D341Med (cell line): ENCODE measurements around the gene JARID2.

ENCODE experiments used
- DNase-seq: peaks from one replicate; pipeline ENCODE4 v3.0.0; 2012; ENCODE audit warnings: low spot score

Gene JARID2

DNA sequence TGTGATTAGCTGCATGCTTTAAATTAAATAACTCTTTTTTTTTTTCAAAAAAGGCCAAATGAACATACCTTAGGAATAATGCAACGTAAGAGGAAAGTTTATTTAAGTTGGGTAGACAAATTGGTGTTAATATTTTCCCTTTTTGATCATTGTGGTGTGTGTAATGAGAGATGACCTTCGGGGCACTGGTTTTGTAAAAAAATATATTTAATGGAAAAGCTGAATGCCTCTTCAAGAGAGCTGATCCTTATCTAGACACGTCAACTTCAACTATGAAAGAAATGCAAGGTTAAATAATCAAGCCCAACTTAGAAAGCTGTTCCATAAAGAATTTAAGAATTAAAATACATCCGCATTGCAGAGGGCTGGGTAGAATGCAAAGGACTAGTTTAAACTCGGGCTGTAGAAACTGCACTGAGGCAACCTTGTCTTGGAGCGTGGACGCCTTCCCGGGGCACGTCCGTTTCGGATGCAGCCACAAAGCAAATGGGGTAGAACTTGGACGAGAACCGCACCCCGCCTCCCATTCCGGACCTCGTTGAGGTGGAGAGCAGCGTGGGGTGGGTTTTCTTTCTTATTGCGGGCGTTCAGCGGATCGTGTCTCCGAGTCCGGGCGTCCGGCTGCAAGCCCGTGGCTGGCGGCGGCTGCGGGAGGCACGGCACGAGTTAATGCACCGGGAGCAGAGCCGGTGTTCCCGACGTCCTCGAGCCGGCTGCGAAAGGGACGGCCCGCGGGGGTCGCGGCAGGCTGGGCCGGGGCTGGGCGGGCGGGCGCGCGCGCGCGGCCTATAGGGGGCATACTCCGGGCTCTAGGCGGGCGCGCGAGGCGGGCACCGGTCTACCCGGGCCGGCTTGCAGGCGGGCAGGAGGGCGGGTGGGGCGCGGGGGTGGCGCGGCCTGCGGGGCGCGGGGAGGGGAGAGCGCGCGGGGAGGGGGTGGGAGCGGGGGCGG lies 1.9 kb downstream of the JARID2 start:
- peak; percentile 80 for DNase-seq

DNA sequence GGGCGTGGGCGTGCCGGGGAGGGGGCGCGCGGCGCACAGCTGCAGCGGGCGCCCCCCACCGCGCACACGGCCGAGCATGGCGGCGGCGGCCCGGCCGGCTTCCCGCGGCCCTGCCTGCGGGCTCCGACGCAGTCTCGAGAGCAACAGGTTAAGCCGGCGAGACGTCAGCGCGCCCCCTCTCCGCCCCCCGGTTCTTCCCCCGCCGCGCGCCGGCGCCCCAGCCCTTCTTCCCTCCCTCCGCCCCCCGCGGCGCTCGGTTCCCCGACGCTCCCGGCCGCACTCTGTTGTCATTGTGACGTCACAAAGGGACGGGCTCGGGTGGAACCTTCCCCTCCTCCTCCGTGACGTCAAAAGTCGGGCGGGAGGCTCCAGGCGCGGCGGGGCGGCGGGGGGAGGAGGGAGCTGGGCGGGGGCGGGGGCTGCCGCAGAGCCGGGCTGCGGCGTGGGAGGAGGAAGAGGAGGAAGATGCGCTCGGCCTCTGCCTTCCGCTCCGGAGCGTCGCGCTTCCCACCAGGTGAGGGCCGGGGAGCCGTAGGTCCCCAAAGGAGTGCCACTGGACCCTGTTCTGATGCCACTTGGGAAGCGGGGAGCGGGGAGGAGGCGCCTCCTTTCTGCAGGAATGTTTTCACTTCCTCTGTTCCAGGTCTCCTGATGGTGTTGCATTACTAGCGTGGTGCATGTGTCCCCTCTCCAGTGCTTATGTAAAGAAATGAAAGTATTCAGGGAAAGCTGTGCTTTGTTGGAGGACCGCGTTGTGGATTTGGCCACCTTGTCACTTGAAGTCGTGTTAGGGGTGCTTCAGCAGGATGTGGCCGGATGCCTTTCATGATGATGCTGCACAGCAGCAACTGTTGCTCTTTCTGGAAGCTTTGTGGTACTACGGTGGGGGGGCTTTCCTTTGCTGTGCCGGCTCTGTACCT lies 2.8 kb downstream of the JARID2 start:
- peak; percentile 90 for DNase-seq

DNA sequence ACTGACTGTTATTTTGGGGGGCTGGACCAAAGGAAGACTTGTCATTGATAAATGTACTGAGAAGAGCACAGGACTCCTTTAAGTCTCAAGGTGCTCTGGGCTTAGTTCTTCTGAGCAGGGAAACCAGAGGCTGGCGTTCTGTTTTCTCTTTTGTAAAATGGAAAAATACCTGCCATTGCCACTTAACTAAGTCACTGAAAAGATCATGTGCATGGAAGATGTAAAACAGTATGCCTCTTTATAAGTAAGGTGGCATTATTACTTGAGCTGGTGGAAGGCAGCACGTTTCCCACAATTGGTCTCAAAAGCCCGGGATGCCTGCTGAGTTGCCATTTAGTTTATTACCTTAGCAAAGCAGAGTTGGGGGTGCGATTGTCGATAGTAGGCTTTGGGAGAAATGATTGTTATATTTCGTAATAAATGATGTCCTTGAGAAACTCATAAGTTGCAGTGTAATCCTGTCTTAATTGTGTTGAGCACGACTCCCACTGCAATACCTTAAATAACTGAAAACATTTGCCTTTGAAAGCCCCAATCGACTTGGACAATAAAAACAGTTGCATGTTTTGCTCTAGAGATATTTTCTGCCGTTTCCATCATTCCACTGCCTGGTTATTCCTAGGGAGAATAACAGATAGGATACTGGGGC lies 3.6 kb downstream of the JARID2 start:
- no peak for DNase-seq

DNA sequence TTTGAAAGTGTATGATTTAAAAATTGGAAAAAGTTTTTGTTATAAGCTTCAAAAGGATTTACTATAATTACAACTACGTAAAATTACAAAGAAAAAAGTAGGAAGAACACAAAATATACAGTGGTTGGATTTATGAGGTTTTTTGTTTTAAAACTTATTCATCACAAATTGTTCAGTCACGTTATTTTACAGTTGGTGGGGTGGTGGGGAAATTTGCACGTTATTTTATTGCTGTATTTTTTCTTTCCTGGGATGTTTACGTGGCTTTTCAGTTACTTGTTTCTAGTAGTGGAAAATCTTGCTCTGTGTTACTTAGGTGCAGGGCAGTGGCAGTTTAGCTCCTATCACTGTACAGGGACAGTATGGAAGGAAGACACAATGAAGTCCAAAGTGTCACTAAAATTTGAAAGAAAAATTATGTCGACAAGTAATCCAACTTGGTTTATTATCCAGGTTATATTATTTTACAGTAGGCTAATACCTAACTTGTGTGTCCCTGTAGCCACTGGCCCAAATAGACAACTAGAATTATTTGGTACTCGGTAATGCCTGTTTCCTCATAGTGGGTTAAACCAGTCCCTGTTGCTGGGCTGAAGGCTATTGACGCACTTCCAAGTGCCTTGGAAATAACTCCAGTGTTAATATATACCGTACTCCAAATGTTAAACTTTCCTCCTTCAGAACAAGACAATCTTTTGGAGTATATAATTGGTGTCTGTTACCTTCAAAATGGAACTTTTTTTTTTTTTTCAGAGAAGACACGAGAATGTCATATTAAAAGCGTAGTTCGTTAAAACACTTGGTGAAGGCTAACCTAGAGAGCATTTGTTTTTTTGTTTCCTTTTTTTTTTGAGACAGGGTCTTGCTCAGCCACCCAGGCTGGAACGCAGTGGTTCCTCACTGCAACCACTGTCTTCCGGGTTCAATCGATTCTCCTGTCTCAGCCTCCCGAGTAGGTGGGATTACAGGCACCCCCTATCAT lies 4.6 kb downstream of the JARID2 start:
- DNase-seq: no peak

DNA sequence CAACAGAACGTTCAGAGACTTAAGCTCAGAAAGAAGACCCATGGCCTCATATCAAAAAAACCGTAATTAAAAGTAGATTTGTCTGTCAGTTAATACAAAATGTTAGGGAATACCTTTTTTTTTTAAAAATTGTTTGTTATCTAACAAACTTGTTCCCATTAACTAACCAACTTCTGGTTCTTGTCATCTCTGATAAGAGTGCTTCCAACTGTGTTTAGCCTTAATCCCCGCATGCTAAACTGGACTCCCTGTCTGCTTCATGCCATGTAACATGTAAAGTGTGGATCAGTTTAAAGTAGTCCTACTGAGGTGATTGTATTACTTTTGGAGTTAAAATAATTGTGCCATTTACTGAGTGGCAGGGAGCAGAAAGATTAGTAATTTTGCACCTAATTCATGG lies 6.3 kb downstream of the JARID2 start:
- no peak for DNase-seq

DNA sequence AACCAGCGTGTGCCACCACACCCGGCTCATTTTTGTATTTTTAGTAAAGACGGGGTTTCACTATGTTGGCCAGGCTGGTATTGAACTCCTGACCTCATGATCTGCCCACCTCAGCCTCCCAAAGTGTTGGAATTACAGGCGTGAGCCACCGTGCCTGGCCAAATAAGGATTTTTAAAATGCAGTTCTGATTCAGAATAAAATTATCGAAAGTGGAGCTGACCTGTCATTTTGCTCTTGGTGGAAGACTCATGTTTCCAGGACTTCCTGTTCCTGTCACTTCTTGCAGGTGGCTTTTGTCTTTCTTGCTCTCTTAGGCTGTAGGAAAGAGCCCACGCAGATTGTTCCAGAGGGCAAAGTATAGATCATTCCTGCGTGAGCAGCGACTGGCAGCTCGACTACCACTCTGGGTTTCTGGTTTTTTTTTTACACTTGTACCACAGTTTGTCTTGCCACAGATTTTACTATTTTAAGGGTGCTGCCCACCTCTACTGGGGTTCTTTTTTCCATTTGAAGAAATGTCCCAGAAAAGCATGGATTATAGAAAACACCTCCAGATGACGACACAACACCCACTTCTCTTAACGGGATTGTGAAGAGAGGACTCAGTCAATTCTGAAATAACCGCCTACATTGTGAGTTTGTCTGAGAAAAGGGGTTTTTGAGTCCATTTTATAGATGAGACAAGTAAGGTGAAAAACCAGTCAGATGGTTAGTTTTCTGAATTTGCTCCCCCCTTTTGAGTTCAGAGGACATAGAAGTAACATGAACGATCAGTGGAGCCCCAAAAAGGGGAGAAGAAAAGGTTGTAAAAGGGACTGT lies 7.5 kb downstream of the JARID2 start:
- no peak for DNase-seq

DNA sequence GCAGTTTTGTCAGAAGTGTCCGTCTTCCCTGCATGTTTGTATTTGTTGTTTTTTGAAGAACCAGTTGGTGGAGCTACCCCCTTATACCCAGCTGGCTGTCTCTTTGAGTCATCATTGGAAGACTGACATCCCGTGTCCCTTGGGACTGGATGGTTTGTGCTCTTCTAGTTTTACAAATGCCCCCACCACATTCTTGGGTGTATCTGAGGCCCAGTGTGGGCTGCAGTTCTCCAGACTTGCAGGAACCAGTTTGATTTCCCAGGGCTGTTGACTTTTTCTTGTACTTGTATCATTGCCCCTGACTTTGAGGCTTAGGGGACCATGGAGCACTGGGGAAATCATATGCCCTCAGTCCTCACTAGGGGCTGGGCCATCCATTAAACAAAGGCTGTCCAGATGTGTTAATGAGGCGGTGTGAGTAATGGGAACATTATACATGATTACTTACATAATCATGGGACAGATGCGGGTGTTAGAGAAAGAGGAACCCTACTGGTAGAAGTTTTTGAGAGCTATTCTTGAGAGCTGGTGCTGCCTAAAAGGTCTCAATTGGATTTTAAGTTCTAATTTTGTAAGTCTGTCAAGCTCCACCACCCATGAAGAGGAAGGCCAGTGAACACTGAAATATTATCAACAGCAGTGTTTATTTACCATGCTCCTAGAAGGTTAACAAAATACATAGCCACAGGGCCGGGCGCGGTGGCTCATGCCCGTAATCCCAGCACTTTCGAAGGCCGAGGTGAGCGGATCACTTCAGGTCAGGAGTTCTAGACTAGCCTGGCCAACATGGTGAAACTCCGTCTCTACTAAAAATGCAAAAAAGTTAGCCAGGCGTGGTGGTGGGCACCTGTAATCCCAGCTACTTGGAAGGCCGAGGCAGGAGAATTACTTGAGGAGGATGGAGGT lies 8.5 kb downstream of the JARID2 start:
- DNase-seq: no peak

DNA sequence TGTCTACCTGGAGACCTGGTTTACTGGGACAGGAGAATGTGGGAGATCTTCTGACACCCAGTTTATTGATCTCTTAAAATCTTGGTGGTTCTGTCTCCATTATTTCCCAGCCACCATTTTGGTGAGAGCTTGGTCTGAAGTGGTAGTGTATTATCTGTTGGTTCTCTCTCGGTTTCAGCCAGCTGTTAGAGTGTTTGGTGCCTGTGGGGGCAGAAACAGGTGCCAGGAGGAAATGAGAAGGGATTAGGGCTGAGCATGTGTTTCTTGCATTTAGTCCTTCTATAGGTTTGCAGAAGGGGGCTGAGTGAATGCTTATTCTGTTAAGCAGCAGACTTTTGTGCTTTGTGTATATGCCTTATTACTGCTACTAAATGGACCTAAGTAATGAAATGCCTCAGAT lies 9.6 kb downstream of the JARID2 start:
- DNase-seq: peak; percentile 52

DNA sequence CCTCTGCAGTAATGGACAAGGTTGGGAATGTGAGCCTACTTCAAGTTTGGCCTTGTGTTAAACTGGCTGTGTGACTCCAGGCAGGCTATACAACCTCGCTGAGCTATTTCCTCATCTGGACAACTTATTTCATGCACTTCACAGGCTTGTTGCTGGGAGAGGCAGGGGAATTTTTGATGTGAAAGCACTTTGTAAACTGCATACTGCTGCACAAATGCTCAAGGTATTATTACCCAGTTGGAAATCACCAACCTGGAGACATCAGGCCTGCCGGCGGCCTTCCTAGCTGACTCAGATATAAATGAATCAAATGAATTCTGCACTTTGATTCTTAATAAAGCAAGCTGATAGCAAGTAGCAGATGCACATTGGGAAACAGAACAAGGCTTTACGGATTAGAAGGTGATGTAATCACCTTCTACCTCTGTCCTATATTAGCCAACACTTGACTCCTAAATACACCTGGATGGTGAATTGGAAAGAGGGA lies 10.1 kb downstream of the JARID2 start:
- no peak for DNase-seq

DNA sequence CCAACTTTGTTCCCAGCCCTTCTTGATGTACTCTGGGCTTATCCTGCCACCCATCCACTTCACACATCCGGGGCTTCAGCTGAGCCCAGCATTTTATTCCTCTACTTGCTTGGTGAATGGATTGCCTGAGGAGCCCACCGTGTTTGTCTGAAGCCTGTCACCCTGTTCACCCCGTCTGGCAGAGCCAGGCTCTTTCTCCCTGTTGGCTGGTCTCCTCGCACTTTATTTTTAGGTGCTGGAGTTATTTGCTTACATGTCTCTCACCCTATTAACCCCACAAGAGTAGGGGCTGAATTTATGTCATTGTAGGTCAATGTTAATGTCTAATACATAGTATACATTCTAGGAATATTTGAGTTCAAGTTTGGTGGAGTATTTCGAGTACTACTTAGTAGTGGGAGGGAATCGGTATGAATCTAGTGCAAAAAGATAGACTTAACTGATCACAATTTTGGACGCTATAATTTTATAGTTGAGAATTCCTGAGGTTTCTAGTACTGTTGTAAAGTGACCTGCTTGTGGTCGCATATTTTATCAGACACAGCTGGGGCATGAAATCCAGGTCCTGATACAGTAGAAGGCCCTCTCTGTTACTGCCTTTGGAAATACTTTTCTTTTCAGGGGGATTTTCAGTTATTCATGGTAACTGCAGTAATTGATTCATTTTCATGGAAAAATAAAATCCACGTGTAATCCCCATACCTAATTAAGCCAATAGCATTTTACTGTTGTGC lies 10.8 kb downstream of the JARID2 start:
- no peak for DNase-seq

DNA sequence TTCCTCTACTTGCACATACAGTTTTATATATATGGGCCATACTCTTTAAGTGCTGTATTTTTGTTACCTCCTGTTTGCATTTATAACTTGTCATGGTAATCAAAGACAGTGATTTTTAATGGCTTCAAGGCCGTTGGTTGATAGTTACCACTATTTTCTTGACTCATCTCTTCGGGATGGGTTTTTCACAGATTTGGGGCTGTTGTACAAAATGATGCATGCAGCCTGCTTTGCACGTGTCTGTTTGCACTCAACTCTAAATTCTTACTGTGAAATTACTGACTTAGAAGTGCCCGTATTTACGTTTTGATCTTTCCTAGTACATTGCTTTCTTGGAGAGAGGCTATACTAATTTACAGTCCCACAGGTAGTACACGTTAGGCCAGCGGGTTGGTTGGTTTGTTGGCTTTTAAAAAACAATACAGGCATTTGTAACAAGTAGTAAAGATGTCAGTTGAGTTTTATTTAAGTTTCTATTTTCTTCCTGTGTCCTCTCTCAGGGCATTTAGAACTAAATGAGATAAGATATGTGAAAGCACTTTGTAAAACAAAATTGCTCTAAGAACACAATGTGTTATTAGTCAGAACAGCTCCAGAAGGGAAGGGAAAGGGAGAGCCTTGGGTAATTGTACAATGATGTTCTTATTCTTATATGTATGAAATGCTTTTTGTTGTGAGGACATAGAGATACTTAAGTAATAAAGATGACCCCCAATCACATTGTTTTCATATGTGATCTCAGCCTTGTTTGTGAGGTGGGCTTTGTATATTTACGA lies 11.7 kb downstream of the JARID2 start:
- DNase-seq: no peak

DNA sequence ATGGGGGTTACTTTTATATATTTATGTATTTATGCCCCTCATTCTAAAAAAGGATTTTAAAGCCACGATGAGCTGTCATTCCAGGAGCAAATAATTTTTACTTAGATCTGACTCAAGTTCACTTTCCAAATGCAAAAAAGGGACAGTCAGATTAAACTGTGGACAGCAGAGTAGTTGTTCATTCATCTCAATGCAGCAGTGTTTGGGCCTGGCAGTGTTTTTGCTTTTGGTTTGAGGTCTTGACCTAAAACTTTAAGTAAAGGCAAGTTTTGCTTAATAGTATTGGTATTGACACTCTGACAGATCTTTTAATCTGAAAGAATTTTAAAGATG lies 13.9 kb downstream of the JARID2 start:
- no peak for DNase-seq

DNA sequence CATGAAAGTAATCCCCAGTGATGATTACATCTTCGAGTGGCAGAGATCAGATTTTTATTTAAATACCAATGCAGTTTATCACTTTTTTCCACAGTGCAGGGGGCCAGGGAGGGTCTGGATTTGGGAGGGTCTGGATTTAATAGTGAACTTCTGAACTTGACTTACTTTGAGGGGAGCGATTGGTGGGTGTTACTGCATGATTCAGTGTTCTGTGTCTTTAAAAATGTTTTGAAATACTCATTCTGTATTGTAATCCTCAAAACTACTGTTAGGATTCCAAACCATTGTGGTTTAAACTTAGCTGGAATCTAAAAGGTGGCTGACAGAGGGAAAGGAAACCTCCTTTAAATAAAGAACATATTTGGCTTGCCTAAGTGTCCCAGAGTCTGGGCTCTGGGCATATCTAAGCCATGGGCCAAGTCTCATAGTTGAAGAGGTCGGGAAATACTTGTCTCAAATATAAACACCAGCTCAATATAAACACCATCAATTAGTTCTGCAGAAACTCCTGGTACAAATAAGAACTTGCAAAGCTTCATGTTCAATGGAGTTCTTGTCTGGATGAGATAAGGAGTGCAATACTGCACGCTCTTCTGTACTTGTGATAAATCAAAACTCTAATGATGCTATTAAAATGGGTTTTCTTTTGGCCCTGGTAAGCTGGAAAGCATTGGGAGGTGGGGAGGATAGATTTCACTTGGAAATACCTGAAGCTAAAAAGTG lies 14.4 kb downstream of the JARID2 start:
- no peak for DNase-seq

DNA sequence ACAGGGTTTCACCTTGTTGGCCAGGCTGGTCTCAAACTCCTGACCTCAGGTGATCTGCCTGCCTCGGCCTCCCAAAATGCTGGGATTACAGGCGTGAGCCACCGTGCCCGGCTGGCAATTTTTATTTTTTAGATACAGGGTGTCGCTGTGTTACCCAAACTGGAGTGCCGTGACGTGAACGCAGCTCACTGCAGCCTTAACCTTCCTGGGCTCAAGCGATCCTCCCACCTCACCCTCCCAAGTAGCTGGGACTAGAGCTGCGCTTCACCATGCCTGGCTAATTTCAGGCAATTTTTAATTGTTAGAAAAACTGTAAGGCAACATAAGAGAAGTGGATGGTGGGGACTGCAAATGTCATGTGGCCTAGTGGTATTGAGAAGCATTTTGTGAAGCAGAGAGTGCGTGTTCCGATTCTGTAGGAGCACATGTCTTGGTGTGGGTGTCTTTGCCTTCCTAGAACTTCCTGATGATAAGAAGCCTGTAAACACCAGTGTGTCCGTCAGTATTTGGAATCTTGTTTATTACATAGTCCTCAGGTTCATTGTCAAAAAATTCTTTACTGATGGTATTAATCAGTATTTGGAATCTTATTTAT lies 18.0 kb downstream of the JARID2 start:
- DNase-seq: no peak

DNA sequence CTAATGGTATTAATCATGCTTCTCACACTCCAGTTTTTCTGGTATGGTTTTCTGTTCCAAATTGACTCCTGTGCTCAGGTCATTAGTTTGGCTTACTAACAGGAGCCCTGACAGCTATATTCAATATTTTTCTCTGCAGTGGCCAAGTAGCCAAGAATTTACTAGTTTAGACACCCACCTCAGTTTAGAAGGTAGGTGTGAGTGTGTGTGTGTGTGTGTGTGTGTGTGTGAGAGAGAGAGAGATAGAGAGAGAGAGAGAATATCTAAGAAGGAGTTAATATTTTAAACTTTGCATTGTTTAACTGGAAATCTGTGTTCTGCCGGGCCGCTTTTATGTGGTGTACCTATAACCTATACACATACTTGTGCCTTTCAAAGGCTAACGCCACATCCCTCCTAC lies 18.5 kb downstream of the JARID2 start:
- DNase-seq: no peak

DNA sequence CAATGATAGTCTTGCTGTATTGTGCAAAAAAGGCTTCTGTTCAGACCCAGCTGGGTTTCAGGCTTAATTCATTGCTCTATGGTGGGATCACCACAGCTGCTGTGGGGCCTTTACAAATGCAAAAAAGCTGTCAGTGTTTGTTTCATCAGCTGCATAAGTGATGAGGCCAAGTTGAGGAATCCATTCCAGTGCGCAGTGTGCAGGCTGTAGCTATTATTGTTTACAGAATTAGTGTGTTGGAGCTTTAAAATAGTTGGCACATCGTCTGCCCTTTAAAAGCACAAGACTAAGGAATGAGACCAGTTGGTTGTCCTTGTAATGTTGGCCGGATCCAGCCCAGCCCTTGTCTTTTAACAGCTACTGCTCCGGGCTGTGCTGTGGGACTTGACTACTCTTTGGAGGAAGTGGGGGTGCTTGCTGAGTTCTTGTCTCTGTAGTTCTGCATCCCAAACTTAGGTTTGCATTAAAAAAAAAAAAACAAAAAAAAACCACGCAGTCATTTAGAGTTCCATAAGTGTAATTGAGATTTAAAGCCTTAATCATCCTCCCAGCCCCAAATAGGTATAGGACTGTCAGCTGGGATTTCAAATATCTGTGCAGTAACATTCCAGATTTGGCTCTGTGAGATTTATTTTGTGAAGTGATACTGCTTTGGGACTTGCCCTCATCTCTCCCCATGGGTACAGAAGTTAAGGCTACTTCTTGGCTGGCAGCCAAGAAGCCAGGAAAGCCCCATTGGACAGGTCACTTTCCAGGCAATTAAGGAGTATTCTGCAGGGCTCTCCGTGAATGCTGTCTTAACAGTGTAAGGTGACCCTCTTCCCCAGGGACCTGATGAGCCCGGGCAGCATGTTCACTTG lies 19.3 kb downstream of the JARID2 start:
- DNase-seq: no peak
